ENCODE data around the gene RTKN2. TPM values are rescaled to one million over a fixed set of nuclear protein-coding genes. Genes with fewer than 3 reads are reported as not detected.

Gene RTKN2
- total and polyA plus RNA-seq, 9 of the 15 experiments (the other 6 are each of a cell fraction or from before 2014, with no cell fraction given) = 0.03 to 0.11 (median 0.05) TPM; not detected in 2

- TF ChIP-seq, protein P1, sequence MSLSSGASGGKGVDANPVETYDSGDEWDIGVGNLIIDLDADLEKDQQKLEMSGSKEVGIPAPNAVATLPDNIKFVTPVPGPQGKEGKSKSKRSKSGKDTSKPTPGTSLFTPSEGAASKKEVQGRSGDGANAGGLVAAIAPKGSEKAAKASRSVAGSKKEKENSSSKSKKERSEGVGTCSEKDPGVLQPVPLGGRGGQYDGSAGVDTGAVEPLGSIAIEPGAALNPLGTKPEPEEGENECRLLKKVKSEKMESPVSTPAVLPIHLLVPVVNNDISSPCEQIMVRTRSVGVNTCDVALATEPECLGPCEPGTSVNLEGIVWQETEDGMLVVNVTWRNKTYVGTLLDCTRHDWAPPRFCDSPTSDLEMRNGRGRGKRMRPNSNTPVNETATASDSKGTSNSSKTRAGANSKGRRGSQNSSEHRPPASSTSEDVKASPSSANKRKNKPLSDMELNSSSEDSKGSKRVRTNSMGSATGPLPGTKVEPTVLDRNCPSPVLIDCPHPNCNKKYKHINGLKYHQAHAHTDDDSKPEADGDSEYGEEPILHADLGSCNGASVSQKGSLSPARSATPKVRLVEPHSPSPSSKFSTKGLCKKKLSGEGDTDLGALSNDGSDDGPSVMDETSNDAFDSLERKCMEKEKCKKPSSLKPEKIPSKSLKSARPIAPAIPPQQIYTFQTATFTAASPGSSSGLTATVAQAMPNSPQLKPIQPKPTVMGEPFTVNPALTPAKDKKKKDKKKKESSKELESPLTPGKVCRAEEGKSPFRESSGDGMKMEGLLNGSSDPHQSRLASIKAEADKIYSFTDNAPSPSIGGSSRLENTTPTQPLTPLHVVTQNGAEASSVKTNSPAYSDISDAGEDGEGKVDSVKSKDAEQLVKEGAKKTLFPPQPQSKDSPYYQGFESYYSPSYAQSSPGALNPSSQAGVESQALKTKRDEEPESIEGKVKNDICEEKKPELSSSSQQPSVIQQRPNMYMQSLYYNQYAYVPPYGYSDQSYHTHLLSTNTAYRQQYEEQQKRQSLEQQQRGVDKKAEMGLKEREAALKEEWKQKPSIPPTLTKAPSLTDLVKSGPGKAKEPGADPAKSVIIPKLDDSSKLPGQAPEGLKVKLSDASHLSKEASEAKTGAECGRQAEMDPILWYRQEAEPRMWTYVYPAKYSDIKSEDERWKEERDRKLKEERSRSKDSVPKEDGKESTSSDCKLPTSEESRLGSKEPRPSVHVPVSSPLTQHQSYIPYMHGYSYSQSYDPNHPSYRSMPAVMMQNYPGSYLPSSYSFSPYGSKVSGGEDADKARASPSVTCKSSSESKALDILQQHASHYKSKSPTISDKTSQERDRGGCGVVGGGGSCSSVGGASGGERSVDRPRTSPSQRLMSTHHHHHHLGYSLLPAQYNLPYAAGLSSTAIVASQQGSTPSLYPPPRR (CRISPR knock-in tag; IDR thresholded peaks at IDR 0.05; ENCODE audit: borderline replicate concordance) = no peak
- TF ChIP-seq, protein P2, sequence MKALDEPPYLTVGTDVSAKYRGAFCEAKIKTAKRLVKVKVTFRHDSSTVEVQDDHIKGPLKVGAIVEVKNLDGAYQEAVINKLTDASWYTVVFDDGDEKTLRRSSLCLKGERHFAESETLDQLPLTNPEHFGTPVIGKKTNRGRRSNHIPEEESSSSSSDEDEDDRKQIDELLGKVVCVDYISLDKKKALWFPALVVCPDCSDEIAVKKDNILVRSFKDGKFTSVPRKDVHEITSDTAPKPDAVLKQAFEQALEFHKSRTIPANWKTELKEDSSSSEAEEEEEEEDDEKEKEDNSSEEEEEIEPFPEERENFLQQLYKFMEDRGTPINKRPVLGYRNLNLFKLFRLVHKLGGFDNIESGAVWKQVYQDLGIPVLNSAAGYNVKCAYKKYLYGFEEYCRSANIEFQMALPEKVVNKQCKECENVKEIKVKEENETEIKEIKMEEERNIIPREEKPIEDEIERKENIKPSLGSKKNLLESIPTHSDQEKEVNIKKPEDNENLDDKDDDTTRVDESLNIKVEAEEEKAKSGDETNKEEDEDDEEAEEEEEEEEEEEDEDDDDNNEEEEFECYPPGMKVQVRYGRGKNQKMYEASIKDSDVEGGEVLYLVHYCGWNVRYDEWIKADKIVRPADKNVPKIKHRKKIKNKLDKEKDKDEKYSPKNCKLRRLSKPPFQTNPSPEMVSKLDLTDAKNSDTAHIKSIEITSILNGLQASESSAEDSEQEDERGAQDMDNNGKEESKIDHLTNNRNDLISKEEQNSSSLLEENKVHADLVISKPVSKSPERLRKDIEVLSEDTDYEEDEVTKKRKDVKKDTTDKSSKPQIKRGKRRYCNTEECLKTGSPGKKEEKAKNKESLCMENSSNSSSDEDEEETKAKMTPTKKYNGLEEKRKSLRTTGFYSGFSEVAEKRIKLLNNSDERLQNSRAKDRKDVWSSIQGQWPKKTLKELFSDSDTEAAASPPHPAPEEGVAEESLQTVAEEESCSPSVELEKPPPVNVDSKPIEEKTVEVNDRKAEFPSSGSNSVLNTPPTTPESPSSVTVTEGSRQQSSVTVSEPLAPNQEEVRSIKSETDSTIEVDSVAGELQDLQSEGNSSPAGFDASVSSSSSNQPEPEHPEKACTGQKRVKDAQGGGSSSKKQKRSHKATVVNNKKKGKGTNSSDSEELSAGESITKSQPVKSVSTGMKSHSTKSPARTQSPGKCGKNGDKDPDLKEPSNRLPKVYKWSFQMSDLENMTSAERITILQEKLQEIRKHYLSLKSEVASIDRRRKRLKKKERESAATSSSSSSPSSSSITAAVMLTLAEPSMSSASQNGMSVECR (CRISPR knock-in tag; IDR thresholded peaks at IDR 0.05) = peak; percentile 91
- TF ChIP-seq HNRNPLL (IDR thresholded peaks at IDR 0.05; ENCODE audit: low read depth, low read length, poor library complexity, severe bottlenecking) = peak; percentile 76
- TF ChIP-seq KLF1 (tag; IDR thresholded peaks at IDR 0.05) = no peak
- no peak for TF ChIP-seq ZNF143 (CRISPR knock-in tag; IDR thresholded peaks at IDR 0.05)
- no peak for TF ChIP-seq CREBBP (IDR thresholded peaks at IDR 0.05; ENCODE audit: low read depth, low read length)
- TF ChIP-seq KDM5B (IDR thresholded peaks at IDR 0.05; ENCODE audit: insufficient replicate concordance, low read depth, low read length) = no peak
- TF ChIP-seq, protein P3, sequence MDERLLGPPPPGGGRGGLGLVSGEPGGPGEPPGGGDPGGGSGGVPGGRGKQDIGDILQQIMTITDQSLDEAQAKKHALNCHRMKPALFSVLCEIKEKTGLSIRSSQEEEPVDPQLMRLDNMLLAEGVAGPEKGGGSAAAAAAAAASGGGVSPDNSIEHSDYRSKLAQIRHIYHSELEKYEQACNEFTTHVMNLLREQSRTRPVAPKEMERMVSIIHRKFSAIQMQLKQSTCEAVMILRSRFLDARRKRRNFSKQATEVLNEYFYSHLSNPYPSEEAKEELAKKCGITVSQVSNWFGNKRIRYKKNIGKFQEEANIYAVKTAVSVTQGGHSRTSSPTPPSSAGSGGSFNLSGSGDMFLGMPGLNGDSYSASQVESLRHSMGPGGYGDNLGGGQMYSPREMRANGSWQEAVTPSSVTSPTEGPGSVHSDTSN (CRISPR knock-in tag; IDR thresholded peaks at IDR 0.05; ENCODE audit: low read depth) = no peak
- TF ChIP-seq, protein P3 (tag; conservative IDR thresholded peaks at IDR 0.05; ENCODE audit: low read depth) = no peak
- TF ChIP-seq SAP30 (IDR thresholded peaks at IDR 0.05; ENCODE audit: borderline replicate concordance, insufficient read depth, low read depth, low read length, poor library complexity, severe bottlenecking) = peak; percentile 53
- TF ChIP-seq ZC3H8 (IDR thresholded peaks at IDR 0.05) = no peak
- TF ChIP-seq FOXM1 (IDR thresholded peaks at IDR 0.05; ENCODE audit: low read depth) = peak; percentile 35; the same call in 1 of the 2 replicates
- no peak for TF ChIP-seq FOXM1 (CRISPR knock-in tag; IDR thresholded peaks at IDR 0.05; ENCODE audit: low read depth)
- no peak for TF ChIP-seq ZNF766 (CRISPR knock-in tag; conservative IDR thresholded peaks at IDR 0.05)
- TF ChIP-seq ZNF263 (CRISPR knock-in tag; IDR thresholded peaks at IDR 0.05; ENCODE audit: borderline replicate concordance) = peak; percentile 32; the same call in 1 of the 2 replicates
Observed at GRCh38 chr10:62268399-62269114, at the start of gene RTKN2 (continued).

Measured in K562 (cell line).